GM21825 (cell line): ENCODE results near the gene BCL2.
A peak's percentile ranks its signal among the peaks of the same experiment; 100 is the strongest.
"Not testable (repeated sequence)": the region's sequence is repeated elsewhere in the genome, so short reads cannot be mapped to it uniquely, and the experiment has no call there.

ENCODE experiments used
- ATAC-seq: cut with Tn5 transposase; IDR thresholded peaks from one replicate; pipeline ENCODE4 v1.9.1; 2021; ENCODE audit warnings: mild to moderate bottlenecking, moderate library complexity; ENCODE audit not compliant: unreplicated experiment

The BCL2 gene

DNA sequence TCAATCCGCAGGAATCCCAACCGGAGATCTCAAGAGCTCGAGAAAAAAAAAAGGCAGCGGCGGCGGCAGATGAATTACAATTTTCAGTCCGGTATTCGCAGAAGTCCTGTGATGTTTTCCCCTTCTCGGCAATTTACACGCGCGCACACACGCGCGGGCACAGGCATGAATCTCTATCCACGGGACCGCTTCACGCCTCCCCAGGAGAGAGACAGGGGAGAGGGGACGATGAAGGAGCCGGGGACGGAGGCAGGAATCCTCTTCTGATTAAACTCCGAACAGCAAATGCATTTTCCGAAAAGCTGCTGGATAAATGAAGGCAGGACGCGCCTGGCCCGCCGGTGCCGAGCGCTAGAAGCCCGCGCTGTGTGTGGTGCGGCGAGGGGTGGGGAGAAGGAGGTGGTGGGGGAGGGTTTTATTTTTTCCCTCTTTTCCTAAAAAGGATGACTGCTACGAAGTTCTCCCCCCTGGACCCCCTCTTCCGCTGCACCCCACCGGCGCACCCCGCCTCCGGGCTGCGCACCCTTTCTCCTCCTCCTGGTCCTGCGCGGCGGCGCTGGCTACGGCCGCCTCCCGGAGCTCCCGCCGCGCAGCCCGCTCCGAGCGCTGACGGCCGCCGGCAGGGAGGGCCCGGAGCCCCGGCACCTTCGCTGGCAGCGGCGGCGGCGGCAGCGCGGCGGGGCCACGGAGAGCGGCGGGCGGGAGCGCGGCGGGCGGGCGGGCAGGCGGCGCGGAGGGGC lies at the start of gene BCL2:
BCL2 (minus strand) TSS at position 387 of the 740 bp plus-strand sequence.
- peak; percentile 2 for ATAC-seq

DNA sequence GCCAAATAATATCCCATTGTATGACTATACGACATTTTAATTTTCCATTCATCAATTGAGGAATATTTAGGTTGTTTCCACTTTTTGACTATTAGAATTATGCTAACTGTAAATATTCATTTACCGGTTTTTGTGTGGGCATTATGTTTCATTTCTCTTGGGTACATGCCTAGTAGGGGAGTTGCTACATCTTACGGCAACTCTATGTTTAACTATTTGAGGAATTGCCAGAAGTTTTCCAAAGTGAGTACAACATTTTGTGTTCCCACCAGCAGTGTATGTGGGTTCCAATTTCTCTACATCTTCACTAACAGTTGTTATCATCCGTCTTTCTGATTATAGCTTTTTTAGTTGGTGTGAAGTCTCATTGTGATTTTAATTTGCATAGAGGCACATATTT lies 49.0 kb upstream of the BCL2 start:
- no peak for ATAC-seq

DNA sequence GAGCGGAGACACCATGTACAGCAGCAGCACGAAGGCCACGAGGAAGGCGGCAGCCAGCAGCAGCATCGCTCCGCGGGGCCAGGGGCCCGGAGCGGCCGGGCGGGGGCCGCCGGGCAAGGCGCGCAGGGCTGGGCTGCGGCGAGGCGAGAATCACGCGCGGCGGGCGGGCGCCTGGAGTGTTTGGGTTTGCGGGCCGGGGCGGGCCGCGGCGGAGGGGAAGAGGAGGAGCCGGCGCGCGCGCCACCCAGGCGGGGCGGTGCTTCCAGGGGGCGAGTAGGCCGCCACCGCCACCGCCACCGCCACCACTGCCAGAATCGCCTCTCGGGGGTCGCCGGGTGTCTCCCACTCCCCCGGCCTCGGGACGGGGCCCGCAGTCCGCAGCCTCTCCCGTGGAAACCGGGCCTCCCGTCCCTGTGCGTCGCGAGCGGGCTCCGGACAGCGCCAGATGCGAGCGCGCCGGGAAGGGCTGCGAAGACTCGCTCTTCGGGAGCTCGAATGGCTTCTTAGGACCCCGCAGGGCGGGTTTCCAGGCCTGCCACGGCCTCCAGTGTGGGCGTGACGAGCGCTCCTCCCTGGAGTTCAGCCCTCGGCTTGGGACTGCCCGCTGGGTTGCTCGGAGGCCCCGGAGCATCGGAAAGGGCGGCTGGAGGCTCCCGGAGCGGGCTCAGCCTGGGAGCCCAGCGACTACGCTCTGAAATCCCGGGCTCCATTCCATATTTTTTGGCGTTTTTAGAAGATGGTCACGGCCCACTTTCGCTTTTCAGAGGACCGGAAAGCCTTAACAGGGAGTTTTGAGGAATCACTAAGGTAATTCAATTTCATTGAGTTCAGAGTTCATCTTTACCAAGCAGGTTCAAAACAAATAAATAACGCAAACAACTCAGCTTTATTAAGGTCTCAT lies 47.7 kb upstream of the BCL2 start, which contains the start of gene KDSR:
KDSR (minus strand) TSS at position 154 of the 901 bp plus-strand sequence; CDS start at position 66, 88 bp downstream.
- ATAC-seq: peak; percentile 86

DNA sequence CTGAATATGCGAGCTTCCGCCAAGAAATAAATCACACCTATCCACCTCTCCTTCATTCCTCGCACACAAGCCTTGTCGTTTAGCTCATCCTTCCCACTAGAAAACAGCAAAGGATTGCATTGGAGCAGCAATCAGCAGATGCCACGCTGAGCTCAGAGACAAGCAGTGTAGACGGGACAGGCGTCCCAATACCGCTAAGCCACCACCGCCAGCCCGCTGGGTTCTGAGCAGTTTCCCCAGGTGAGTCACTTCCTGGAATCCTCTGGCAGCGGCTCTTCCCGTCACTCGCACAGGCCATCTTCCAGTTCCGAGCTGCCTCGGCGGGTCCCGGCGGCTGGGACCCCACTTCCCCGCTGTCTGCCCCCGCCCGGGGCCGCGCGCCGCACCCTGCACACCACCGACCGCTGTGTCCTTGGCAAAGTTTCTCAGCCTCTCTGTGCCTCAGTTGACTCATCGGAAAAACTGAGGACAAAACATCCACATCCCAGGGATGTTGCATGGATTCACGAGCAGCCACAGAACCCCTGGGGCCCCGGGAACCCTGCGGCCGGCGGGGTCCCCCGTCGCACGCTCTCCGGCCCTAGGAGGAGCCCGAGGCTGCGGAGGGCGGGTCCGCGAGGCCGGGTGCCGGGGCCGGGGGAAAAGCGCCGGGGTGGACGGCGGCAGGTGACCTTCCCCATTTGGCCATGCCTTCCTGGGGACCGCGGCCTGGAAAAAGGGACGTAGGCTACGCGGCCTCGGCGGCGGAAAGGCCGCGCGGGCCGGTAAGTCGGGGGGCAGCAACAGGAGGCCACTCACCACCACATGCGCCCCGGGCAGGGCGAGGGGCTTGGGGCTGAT lies 46.9 kb upstream of the BCL2 start:
- ATAC-seq: peak; percentile 41

DNA sequence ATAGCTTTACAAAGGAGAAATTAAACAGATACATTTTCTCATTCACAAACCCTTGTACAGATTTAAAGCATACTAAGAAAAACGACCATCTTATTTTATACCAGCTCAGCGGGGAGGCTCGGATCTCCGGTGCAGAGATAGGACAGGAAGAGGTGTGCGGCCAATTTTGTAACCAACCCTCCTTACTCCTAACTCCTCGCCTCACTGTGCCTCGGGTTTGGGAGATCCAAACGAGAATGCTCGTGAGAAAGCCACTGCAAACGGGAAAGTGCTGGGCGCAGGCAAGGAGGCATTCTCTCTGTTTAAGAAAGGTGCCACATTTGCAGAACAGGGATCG lies 46.3 kb upstream of the BCL2 start:
- no peak for ATAC-seq

DNA sequence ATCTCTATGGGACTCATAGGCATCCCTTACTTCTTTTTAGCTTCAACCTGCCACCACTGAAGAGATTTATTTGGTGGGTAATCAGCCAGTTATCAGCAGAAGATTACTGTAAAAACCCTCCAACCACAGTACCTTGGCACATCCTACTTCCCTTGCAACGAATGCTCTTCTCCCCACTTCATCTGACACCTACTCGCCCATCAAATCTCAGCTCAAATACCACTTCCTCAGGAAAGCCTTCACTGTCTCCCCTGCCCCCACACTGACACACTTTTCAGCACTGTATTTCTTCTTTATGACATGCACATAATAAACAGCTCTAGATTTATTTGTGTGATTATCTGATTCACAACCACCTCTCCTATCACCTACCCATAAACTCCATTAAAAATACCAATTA lies 44.4 kb upstream of the BCL2 start:
- ATAC-seq: no peak

DNA sequence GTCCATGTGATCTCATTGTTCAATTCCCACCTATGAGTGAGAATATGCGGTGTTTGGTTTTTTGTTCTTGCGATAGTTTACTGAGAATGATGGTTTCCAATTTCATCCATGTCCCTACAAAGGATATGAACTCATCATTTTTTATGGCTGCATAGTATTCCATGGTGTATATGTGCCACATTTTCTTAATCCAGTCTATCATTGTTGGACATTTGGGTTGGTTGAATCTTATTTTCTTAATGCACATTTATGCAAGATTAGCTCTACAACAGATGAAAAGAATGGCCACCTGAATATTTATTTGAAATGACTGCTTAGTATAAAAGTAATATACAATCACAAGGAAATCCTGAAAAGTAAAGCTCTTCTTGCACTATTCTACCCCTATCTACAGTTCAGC lies 43.9 kb upstream of the BCL2 start:
- ATAC-seq: not testable (repeated sequence)

DNA sequence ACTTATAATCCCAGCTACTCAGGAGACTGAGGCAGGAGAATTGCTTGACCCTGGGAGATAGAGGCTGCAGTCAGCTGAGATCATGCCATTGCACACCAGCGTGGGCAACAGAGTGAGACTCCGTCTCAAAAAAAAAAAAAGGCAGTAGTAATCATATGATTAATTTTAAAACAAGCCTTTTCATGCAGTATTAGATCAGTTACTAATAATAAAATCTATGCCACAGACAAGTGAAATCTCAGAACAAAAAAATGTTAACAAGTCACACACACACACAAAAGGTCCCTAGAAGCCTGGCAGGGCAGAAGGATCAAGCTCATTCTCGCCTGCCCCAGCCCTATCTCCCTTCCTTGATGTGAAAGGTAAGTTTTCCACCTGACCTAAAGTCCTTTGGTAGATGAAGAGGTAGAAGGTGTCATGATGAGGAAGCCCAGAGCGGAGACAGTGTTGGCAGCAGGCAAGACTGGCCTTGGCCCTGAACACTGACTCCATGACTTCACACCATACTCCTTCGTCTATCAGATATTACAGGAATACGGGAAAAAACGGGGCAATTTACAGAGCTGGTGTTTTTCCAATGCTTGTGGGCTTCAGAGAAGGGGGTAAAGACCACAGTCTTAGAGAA lies 36.8 kb upstream of the BCL2 start:
- ATAC-seq: no peak

DNA sequence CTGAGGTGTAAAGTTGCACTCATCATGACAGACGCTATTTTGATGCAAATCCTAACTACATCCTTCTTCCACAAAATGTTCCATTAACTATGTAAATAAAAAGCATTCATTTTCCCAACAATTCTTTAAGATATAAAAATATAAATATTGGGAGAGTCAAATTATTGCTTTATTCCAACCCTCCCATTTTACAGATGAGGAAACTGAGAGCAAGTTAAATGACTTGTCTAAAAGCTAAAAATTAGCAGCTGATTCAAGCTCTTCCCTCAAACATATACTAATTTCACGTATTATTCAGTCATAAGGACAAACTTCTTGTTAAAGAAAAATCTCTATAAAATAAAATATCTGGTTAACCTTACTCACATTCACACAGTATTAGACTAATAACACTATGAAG lies 30.7 kb upstream of the BCL2 start:
- no peak for ATAC-seq

DNA sequence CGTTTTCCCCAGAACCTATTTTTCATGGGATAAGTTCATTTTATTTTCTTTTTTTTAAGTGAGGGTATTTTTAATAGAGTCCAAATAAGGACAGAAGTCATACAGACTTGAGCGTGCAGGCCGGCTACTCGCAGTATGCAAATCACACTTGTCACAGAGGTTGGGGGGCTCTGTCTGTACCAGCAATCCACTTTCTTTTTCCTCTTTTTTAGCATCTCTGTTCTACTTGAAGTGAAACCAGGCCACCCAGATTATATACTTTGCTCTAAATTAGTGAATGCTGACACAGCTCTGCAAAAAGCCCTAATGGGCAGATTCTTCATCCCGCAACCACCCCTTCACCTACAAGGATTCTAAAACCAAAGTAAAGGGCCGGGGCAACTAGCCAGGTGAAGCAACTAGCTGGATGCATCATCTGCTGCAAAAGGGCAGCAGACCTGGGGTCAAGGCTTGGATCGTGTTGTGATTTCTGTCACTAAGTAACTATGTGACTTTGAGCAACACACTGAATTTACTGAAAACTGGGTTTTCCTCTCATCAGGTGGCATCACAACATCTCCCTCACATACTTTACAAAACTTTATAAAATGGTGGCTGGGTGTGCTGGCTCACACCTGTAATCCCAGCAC lies 29.1 kb upstream of the BCL2 start:
- ATAC-seq: no peak

DNA sequence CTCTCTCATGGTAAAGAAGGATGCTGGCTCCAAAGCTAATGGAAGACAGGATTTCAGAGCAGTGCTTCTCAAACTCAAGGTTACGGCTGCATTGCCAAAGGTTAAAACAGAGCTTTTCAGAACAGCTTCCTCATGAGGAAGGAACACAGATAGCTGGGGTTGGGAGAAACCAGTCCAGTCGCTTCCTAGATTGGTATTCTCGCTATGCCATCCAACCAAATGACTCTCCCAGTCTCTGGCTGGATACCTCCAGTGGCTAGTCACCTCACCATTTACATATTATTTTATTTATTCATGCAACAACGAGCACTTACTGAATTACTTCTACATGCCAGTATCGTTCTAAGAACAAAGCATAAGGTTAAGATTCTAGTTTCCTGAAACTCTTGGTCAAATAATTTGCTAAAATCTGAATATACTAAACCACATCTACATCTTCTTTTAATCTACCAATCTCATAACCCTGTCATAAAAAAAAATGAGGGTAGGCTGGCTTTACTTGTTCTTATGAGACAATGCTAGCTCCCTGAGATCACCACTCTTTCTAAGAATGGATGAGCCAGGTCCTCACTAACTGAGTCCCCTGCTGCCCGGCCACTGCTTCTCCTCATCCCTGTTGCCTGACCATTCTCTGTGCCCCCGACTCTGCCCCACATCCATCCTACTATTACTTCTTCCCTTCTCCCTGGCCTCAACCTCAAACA lies 27.1 kb upstream of the BCL2 start:
- no peak for ATAC-seq

DNA sequence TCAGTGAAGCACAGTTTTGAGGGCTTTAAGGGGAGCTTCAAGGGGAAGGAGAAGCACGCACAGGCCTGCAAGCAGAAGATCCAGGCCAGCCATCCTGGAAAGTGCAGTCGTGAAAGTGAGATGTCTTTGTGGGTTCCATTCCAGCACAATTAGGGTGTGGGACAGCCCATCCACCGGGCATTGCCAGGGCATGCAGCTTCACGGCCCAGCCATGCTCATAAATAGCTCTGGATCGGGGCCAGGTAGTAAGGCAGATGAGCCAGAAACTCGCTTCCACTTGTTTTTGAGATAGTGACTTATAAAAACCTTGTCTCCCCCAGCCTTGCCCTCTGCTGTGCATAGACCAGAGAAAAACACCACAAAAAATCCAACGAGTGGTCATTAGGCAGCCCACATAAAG lies 26.5 kb upstream of the BCL2 start:
- no peak for ATAC-seq

DNA sequence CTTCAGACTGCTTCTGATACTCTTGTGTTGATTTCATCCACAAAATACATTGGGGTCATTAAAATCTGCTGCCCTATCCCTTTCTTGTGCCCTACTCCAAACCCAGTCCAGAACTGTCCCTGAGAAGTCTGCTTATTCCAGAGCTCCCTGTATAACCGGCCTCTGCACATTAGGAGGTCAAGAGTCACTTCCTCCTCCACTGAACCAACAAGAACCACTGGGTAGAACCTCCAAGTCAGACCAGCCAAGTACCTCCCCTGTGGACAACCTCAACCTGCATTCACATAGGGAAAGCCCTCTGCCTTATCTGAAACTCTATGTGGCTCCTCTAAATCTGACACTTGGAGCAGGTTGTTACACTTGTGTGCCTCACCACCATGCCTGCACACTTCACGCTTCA lies 25.3 kb upstream of the BCL2 start:
- no peak for ATAC-seq

DNA sequence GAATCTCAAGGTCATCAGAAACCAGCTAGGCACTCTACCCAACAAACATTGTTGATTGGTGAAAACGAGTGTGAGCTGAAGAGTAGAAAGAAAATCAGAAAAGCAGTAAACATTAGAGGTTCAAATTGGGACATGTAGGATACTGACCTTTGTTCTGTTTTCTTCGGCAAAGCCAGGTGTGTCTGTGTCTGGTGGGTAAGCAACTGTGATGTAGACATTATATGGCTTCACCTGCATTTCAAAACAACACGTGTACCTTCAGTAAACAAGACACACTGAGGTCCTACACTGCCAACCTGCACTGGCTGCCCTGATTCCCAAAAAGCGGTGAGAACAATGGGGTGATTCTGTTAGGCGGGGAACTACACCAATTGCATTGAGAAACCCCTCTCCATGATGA lies 24.7 kb upstream of the BCL2 start:
- no peak for ATAC-seq

DNA sequence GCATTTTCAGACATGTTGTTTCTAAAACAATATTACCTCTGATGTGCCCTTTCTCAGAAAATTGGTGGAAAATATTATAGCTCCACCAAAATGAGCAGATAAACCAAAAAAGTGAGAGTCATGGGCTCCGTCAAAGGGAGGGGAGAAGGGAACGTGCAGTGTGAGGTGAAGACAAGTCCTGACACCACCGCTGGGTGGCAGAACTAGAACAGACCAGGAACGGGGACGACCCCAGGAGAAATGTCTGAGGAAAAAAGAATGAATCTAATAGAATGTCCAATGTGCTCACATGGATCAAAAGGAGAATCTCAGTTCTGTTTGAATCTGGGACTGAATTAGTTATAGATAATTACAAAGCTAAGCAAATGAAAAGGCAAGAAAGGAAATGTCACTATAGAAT lies 22.6 kb upstream of the BCL2 start:
- ATAC-seq: no peak

DNA sequence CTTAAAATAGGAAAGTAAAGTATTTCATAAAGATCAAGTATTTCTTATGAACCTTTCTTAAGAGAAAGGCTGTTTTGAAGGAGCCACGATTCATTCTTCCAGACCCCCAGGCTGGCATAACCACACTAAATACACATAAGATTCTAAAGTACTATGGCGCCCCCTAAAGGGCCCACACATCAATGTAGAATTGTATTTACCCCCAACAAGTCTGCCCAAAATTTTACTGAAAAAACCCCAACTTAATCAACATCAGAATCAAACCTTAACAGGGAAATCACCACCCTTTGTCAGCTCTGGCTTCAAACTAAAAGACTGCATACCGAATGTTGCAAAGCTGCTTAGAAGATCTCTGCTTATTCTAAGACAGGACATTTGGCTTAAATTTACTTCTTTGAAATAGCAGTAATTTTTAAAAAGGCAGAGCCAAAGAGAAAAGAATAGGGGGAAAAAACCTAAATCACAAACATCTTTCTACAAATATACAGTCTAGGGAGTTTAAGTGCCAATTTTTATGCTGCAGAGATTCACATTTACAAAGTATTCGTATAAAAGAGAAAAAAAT lies 20.4 kb upstream of the BCL2 start:
- ATAC-seq: no peak

DNA sequence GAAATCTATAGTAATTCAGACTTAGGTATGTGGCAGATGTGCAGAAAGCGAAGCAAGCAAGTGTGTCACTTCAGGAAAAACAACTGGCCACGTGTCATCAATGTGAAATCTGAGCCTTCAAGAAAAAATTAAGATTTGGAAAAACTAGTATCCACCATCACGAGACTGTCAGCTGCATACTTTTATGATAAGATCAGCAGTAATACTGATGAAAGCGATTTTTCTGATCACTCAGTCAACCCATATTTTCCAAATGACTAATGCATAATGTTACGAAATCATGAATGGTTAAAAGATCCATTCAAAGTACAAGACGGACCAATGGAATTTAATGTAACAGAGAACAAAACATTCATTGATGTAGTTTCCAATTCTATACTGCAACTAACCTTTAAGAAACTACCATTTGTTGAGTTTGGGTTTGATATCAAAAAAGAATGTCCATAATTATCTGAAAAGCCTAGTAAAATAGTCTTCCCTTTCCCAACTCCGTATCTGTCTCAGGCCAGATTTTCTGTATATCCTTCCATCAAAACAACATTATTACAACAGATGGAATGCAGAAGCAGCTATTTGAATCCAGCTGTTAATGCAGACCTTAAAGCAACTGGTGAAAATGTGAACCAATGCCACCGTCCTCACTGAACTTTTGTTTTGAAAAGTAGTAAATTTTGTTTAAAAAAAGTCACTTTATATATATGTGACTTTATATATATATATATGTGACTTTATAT lies 17.0 kb upstream of the BCL2 start:
- no peak for ATAC-seq

DNA sequence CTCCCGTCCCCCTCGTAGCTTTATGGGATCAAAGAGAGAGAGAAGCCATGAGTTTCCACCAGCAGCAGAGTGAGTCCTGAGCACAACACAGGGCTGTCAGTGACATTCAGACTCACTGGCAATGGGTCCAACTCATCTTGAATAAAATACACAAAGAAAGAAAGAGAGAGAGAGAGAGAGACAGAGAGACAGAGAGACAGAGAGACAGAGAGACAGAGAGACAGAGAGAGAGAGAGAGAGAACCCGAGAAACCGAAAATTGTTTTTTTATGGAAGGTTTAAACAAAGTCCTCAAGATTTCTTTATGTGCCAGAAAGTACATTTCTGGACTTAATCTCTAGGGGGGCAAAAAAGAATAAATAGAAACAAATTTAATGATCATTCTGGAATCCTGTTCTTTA lies 11.5 kb upstream of the BCL2 start:
- ATAC-seq: no peak
